NT2/D1 (cell line): ENCODE results near the gene PIK3R6.

ENCODE experiments used
- DNase-seq: peaks from one replicate; pipeline ENCODE4 v3.0.0-alpha.2; 2011; ENCODE audit warnings: low read depth, low spot score
- H3K27me3 ChIP-seq: 2 replicates; pipeline ENCODE4 v1.6.0; 2011; ENCODE audit warnings: mild to moderate bottlenecking; ENCODE audit not compliant: insufficient read length, insufficient read depth
- H3K36me3 ChIP-seq: 2 replicates; pipeline ENCODE4 v1.6.1; 2011; ENCODE audit warnings: mild to moderate bottlenecking, low read length, mixed read lengths; ENCODE audit not compliant: insufficient read depth, insufficient read length
- H3K4me1 ChIP-seq: 2 replicates; pipeline ENCODE4 v1.5.1; 2011; ENCODE audit not compliant: insufficient read depth, insufficient read length
- H3K4me3 ChIP-seq: 2 replicates; pipeline ENCODE4 v1.5.1; 2011; ENCODE audit warnings: low read depth; ENCODE audit not compliant: insufficient read length
- H3K9ac ChIP-seq: 2 replicates; pipeline ENCODE4 v1.6.0; 2011; ENCODE audit warnings: low read depth; ENCODE audit not compliant: insufficient read length
- H3K9me3 ChIP-seq: 2 replicates; pipeline ENCODE4 v1.5.1; 2011; ENCODE audit warnings: mild to moderate bottlenecking, low read length; ENCODE audit not compliant: insufficient read depth
- SUZ12 ChIP-seq: IDR thresholded peaks from 2 replicates; pipeline ENCODE4 v1.6.1; 2011; ENCODE audit not compliant: insufficient read length, insufficient read depth; ENCODE audit errors: extremely low read depth
- YY1 ChIP-seq: IDR thresholded peaks from 2 replicates; pipeline ENCODE4 v1.6.1; 2011; ENCODE audit not compliant: insufficient read length, insufficient read depth
- ZNF274 ChIP-seq: IDR thresholded peaks from 2 replicates; pipeline ENCODE4 v1.6.1; 2011; ENCODE audit warnings: mild to moderate bottlenecking, low read depth, low read length

PIK3R6 gene

DNA sequence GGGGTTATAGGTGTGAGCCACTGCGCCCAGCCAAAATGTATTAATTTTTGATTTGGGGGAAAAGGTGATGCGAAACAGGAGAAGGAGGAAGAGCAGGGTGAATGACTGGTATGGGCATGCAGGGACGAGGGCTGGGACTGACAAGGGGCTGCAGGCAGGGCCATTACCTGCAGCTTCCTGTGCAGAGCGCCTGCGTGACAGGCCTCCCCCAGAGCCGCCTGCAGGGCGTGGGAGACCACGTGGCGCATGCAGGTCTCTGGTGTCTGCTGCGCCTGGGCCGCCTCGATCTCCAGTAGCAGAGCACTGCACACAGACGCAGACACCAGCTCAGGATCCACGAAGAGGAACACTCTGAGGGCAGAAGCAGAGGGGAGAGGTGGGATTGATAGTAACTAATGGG lies 32.4 kb downstream of the PIK3R6 start:
- Histone ChIP-seq H3K9ac (no peak overlapping the region), H3K36me3 (no peaks in the 10 kb centered on the region), H3K4me3 (no peak overlapping the region), H3K27me3 (no peaks in the 10 kb centered on the region), H3K9me3 (no peaks in the 10 kb centered on the region), H3K4me1 (peaks cover 4% of the 10 kb centered on the region)
- TF ChIP-seq SUZ12 (no peak), ZNF274 (no peak), YY1 (no peak)
- DNase-seq, result no peak

DNA sequence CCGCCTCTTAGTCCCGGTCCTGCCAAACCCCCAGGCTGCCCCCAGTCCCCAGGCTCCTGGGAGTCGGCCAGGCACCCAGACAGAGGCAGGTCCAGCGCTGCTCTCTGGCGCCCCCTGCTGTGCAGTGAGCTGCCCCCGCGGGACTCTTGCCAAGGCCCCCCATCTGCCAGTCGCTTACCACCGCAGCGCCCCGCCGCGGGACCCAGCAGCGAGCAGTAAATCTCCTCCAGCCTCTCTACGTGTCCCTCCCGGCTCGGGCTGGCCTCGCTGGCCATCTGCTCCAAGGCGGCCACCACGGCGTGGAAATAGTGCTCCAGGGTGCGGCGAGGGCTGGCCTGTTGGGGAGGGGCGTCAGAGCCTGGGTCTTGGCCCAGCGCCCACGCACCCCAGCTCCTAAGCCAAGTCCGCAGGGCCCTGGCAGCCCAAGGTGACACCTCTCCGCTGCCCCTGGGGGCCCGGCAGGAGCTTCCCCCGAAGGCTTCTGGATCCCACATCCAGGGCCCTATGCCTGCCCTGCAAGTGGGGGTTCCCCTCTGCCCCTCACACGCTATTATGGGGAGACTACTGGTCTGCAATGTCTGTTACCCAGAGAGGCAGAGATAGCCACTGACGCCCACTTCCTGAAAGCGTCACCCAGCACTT lies 34.6 kb downstream of the PIK3R6 start:
- H3K9me3 ChIP-seq, result no peaks in the 10 kb centered on the region
- no peak for DNase-seq
- peaks cover 4% of the 10 kb centered on the region for H3K4me1 ChIP-seq
- H3K9ac ChIP-seq, result no peak overlapping the region
- H3K4me3 ChIP-seq, result no peak overlapping the region
- H3K27me3 ChIP-seq, result no peaks in the 10 kb centered on the region
- TF ChIP-seq ZNF274 (no peak), YY1 (no peak), SUZ12 (no peak)
- H3K36me3 ChIP-seq, result no peaks in the 10 kb centered on the region

DNA sequence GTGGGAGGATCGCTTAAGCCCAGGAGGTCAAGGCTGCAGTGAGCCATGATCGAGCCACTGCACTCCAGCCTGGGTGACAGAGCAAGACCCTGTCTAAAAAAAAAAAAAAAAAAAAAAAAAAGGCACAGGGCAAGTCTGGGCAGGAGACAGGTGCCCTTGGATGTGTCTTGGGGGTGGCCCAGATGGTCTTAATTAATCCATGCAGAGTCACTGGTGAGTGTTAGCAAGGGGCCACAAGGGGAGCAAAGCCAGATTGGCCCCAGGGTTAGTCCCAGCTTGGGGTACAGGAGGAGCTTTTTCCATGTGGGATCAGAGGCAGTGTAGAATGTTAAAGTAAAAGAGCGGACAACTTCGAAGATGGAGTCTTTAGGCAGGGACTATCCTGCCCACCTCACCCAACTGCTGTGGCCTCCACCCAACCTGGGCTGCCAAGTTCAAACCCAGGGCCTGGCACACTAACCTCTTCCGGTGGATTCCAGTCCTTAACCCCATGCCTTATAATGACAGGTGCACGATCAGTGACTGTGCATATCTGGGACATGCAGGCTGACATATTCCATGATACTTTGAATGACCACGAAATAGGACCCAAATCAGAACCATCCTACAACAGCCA lies 36.1 kb downstream of the PIK3R6 start:
- Histone ChIP-seq H3K4me3 (no peak overlapping the region), H3K36me3 (no peaks in the 10 kb centered on the region), H3K4me1 (peaks cover 4% of the 10 kb centered on the region), H3K9ac (no peak overlapping the region), H3K9me3 (no peaks in the 10 kb centered on the region), H3K27me3 (no peaks in the 10 kb centered on the region)
- DNase-seq, result no peak
- TF ChIP-seq ZNF274, result no peak
- no peak for TF ChIP-seq YY1
- TF ChIP-seq SUZ12, result no peak

DNA sequence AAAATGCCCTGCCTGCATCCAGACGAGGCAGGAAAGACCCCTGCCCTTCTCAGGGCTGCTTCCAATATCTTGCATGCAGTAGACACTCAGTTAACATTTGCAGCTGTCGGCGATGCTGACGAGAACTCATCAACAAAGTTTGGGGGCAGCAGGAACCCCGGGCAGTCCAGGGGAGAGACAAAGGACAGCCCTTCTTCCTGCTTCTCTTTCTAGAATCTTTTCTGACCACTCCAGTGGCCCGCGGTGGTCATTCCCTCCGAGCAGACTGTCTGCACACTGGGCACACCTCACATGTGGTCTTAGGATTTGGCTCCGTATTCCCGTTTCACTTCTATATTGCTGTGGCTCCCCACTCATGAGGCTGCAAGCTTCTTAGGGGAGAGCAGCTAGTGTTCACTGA lies 37.3 kb downstream of the PIK3R6 start:
- DNase-seq, result no peak
- Histone ChIP-seq H3K9me3 (no peaks in the 10 kb centered on the region), H3K9ac (no peak overlapping the region), H3K36me3 (no peaks in the 10 kb centered on the region), H3K4me1 (peaks cover 4% of the 10 kb centered on the region), H3K27me3 (no peaks in the 10 kb centered on the region), H3K4me3 (no peak overlapping the region)
- TF ChIP-seq SUZ12 (no peak), ZNF274 (no peak), YY1 (no peak)

DNA sequence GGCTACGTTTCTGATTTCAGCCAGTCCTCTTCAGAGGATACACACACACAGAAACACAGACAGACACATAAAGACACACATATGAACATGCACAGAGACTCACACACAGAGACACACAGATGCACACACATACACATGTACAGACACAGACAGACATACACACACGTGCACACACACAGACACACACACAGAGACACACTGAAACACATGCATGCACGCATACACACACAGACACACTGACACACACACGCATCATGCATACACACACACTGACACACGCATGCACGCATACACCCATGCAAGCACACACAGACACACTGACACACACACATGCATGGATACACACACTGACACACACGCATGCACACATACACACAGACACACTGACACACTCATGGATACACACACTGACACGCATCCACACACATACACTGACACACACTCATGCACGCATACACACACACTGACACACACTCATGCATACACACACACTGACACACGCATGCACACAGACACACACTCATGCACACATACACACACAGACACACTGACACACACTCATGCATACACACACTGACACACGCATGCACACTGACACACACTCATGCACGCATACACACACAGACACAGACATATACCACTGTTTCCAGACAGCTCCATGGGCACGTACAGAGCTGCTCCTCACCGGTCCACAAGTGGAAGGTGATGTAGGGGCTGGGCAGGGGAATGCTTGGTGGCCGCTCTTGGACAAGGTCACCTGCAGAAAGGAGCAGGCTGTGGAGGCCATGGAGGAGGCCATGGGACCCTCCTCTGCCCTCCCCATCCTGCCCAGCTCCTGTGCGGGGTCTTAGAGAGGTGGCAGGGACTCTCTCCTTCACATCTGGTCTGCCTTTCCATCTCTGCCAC lies 38.2 kb downstream of the PIK3R6 start:
- Histone ChIP-seq H3K9me3 (peaks cover 7% of the 10 kb centered on the region), H3K4me3 (no peak overlapping the region), H3K36me3 (no peaks in the 10 kb centered on the region), H3K9ac (no peak overlapping the region), H3K27me3 (no peaks in the 10 kb centered on the region), H3K4me1 (peaks cover 4% of the 10 kb centered on the region)
- TF ChIP-seq YY1 (no peak), ZNF274 (no peak)
- no peak for DNase-seq

DNA sequence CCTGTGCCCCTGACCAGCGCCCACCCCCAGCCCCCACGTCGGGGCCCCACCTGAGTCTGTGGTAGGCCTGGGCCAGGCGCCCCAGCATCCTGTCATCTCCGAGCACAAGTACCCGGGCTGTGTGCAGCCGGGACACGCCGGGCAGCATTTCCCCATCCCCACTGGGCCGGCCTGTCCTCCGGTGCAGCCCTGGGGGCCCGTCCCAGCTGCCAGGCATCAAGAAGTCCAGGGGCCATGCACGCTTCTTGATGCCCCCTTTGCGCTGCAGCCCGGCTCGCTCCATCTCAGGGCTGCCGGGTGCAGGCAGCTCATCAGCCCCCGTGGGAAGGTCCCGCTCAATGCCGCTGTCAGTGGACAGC lies 39.0 kb downstream of the PIK3R6 start:
- Histone ChIP-seq H3K9me3 (peaks cover 14% of the 10 kb centered on the region), H3K27me3 (no peaks in the 10 kb centered on the region), H3K4me1 (peaks cover 4% of the 10 kb centered on the region), H3K9ac (no peak overlapping the region), H3K36me3 (no peaks in the 10 kb centered on the region), H3K4me3 (no peak overlapping the region)
- TF ChIP-seq YY1 (no peak), ZNF274 (no peak), SUZ12 (no peak)
- DNase-seq, result no peak

DNA sequence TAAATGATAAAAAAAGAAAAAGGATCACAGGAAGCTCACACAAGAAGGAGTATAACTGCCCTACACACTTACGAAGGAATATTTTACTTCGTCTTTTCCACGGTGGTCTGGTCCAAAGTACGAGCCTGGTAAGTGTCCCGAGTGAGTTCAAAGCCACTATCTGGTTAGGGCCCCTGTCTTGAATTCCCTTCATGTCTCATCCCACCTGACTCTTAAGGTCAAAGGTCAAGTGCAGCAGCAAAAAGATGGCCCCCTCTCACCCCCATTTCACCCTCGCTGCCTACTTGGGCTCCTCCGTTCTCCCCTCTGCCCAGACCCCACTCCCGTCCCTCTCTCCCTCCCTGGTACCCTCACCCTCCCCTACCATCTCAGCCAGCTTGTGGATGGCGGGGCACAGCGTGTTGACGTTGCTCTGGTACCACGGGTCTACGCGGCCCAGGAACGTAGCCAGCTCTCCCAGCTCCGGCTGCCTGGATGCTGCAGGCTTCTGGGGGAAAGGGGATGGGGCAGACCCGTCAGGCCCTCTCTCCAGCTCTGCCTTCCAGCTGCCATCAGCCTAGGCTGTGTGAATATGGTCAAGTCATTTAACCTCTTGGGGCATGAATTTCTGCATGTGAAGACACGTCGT lies 40.6 kb downstream of the PIK3R6 start:
- no peak overlapping the region for H3K4me3 ChIP-seq
- no peaks in the 10 kb centered on the region for H3K36me3 ChIP-seq
- no peak overlapping the region for H3K9ac ChIP-seq
- TF ChIP-seq SUZ12 (no peak), ZNF274 (no peak), YY1 (no peak)
- peaks cover 14% of the 10 kb centered on the region for H3K9me3 ChIP-seq
- DNase-seq, result no peak
- no peaks in the 10 kb centered on the region for H3K4me1 ChIP-seq
- H3K27me3 ChIP-seq, result no peaks in the 10 kb centered on the region
